HCT116 (cell line): ENCODE measurements around the gene SFXN3. TPM values are rescaled to one million over a fixed set of nuclear protein-coding genes. Genes with fewer than 3 reads are reported as not detected.

Experiments
- ATAC-seq: fragments of 200-7000 bp; cut with Tn5 transposase; 2 replicates; pipeline ENCODE4 v1.9.1; 2020; ENCODE audit warnings: mild to moderate bottlenecking, moderate library complexity
- BruUV-seq: library from RNA; stranded (reverse); fragments of 400-500 nt; replicated peaks from 2 replicates; lab custom pipeline; 2021; lab: Mats Ljungman, UMichigan
- CTCF ChIA-PET: fragments of 300-600 bp; sonication (Branson Sonifier 250); formaldehyde crosslinking; loops from one replicate; lab custom pipeline; 2021; ENCODE audit warnings: antibody characterized with exemption; lab: Charles Lee
- POLR2A ChIA-PET: fragments of 300-600, 350-600 bp; sonication (Branson Sonifier 250); formaldehyde crosslinking; loops from one replicate; lab custom pipeline; 2021; ENCODE audit warnings: antibody characterized with exemption; lab: Charles Lee
- RAD21 ChIA-PET, 2 experiments: fragments of 300-600 bp; sonication (Branson Sonifier 250); formaldehyde crosslinking; loops; one replicate each; lab custom pipeline; 2023; ENCODE audit warnings: low total read pairs in 2 of 2; ENCODE audit not compliant: uncharacterized antibody in 2 of 2, unreplicated experiment in 2 of 2, low non-redundant PET in 1 of 2; lab: Charles Lee
- DNase-seq: peaks from one replicate; pipeline ENCODE4 v3.0.0-alpha.2; 2010; ENCODE audit warnings: low read depth, low spot score
- H2AFZ ChIP-seq: fragments of 200-600 bp; shearing (Covaris generic), sonication (generic); 2 replicates; pipeline ENCODE4 v1.6.1; 2017; ENCODE audit warnings: low read depth, mixed run types, mixed read lengths, antibody characterized with exemption, low read length; ENCODE audit not compliant: poor library complexity, severe bottlenecking
- H3K27ac ChIP-seq: 2 replicates; pipeline ENCODE4 v1.5.1; 2012; ENCODE audit warnings: low read depth, low read length
- H3K27me3 ChIP-seq: fragments of 200-600 bp; sonication (generic); 2 replicates; pipeline ENCODE4 v1.6.1; 2016; ENCODE audit warnings: mixed run types, low read length, mixed read lengths; ENCODE audit not compliant: insufficient read depth
- H3K36me3 ChIP-seq, 2 experiments: fragments of 200-500 bp in 1 of 2; fragments of 200-600 bp in 1 of 2; sonication (Bioruptor generic) in 1 of 2; sonication (generic) in 1 of 2; 2 replicates each; pipeline versions ENCODE4 v1.5.1 to v1.6.1; 2014 to 2016; ENCODE audit warnings: low read length in 2 of 2, inconsistent platforms in 1 of 2, mixed read lengths in 1 of 2, mixed run types in 1 of 2; ENCODE audit not compliant: insufficient read depth in 2 of 2, control insufficient read depth in 1 of 2
- H3K4me1 ChIP-seq, 2 experiments: fragments of 200-600 bp in 1 of 2; sonication (generic) in 1 of 2; 2 replicates each; pipeline versions ENCODE4 v1.5.1 to v1.6.1; 2012 to 2017; ENCODE audit warnings: low read length in 2 of 2, inconsistent platforms in 1 of 2, mild to moderate bottlenecking in 1 of 2, mixed read lengths in 1 of 2, mixed run types in 1 of 2, moderate library complexity in 1 of 2; ENCODE audit not compliant: insufficient read depth in 2 of 2, control insufficient read depth in 1 of 2
- H3K4me2 ChIP-seq: fragments of 200-600 bp; sonication (generic); 2 replicates; pipeline ENCODE4 v1.6.1; 2017; ENCODE audit warnings: mixed run types, low read length, mixed read lengths
- H3K4me3 ChIP-seq, 2 experiments: fragments of 200-600 bp in 1 of 2; sonication (generic) in 1 of 2; replicated peaks in 1 of 2; 2 replicates each; pipeline ENCODE4 v1.5.1; 2011 to 2016; ENCODE audit warnings: low read length in 2 of 2, control low read depth in 1 of 2, low read depth in 1 of 2, mild to moderate bottlenecking in 1 of 2, mixed read lengths in 1 of 2, mixed run types in 1 of 2
- H3K79me2 ChIP-seq: fragments of 200-600 bp; sonication (generic); 2 replicates; pipeline ENCODE4 v1.6.1; 2017; ENCODE audit warnings: mild to moderate bottlenecking, mixed run types, low read length, moderate library complexity, mixed read lengths; ENCODE audit not compliant: insufficient read depth
- H3K9ac ChIP-seq: fragments of 200-600 bp; sonication (generic); 2 replicates; pipeline ENCODE4 v1.6.1; 2016; ENCODE audit warnings: low read length, mixed read lengths
- H3K9me2 ChIP-seq: fragments of 200-600 bp; sonication (generic), shearing (Covaris generic); 2 replicates; pipeline ENCODE4 v1.6.1; 2017; ENCODE audit warnings: mixed run types, mild to moderate bottlenecking, moderate library complexity; ENCODE audit not compliant: insufficient read depth
- H3K9me3 ChIP-seq, 2 experiments: fragments of 200-500 bp in 1 of 2; fragments of 200-600 bp in 1 of 2; sonication (Bioruptor generic) in 1 of 2; sonication (generic) in 1 of 2; 2 replicates each; pipeline ENCODE4 v1.6.1; 2014 to 2017; ENCODE audit warnings: low read length in 2 of 2, mixed read lengths in 2 of 2, inconsistent platforms in 1 of 2, low read depth in 1 of 2, mild to moderate bottlenecking in 1 of 2, mixed run types in 1 of 2, moderate library complexity in 1 of 2; ENCODE audit not compliant: control insufficient read depth in 1 of 2, insufficient read depth in 1 of 2
- H4K20me1 ChIP-seq: fragments of 200-600 bp; sonication (generic), shearing (Covaris generic); 2 replicates; pipeline ENCODE4 v1.6.1; 2017; ENCODE audit warnings: mixed run types, mild to moderate bottlenecking, moderate library complexity; ENCODE audit not compliant: insufficient read depth
- CTCF ChIP-seq, 3 experiments: fragments of 200-600 bp in 1 of 3; sonication (generic) in 1 of 3; IDR thresholded peaks in 2 of 3; conservative IDR thresholded peaks in 1 of 3; 2 replicates each; pipeline ENCODE4 v1.5.1; 2012 to 2017; ENCODE audit warnings: low read depth in 2 of 3, low read length in 2 of 3, antibody characterized with exemption in 1 of 3, borderline replicate concordance in 1 of 3, control low read depth in 1 of 3, mild to moderate bottlenecking in 1 of 3, mixed read lengths in 1 of 3, mixed run types in 1 of 3, moderate library complexity in 1 of 3; ENCODE audit not compliant: insufficient read depth in 1 of 3
- EZH2phosphoT487 ChIP-seq: fragments of 200-600 bp; IDR thresholded peaks from 2 replicates; pipeline ENCODE4 v1.6.1; 2018; ENCODE audit warnings: antibody characterized with exemption, borderline replicate concordance
- FOSL1 ChIP-seq: IDR thresholded peaks from 2 replicates; pipeline ENCODE4 v1.6.1; 2012; ENCODE audit warnings: low read depth
- ZNF274 ChIP-seq: fragments of 200-500 bp; sonication (Bioruptor generic); IDR thresholded peaks from 2 replicates; pipeline ENCODE4 v1.6.1; 2014; ENCODE audit warnings: mild to moderate bottlenecking, low read depth, low read length, inconsistent platforms
- intact Hi-C: fragments of 100-400 bp; cut with micrococcal nuclease; formaldehyde crosslinking; loops from 2 replicates; pipeline ENCODE4 v1.10.0; 2022
- total RNA-seq: library from RNA; stranded (reverse); gene quantifications from one replicate; pipeline ENCODE4 v1.2.1, GENCODE V29; 2021; ENCODE audit not compliant: unreplicated experiment

SFXN3 gene
- total RNA-seq, 1 experiment from 2014 or later = 52.5 TPM

GRCh38 chr10:101046332-101047238, 15.6 kb downstream of the SFXN3 start:
- no peak overlapping the region for H2AFZ ChIP-seq
- peaks cover 36% of the 10 kb centered on the region for H3K79me2 ChIP-seq
- H3K4me1 ChIP-seq = peaks cover 22 to 38% of the 10 kb centered on the region in 2 experiments
- H3K9ac ChIP-seq = no peak overlapping the region
- H3K9me2 ChIP-seq = no peaks in the 10 kb centered on the region
- no peak for ATAC-seq
- TF ChIP-seq EZH2phosphoT487 (no peak), ZNF274 (no peak)
- H4K20me1 ChIP-seq = no peaks in the 10 kb centered on the region
- no peaks in the 10 kb centered on the region for H3K27me3 ChIP-seq
- POLR2A ChIA-PET = no interaction called here
- no peak overlapping the region for H3K4me2 ChIP-seq
- no peak for DNase-seq
- BruUV-seq = no TSS peak
- no peak overlapping the region; the same call in 1 of the 2 replicates for H3K27ac ChIP-seq
- no peaks in the 10 kb centered on the region for H3K9me3 ChIP-seq
- no peak overlapping the region for H3K4me3 ChIP-seq
- RAD21 ChIA-PET = no interaction called here
- CTCF ChIA-PET = interaction anchor here (1.2 to 3.9 kb wide), 6 partner anchors 9 to 96 kb away, joined by 3 to 14 read pairs (median 5); partner anchors contain the start of genes KAZALD1, PDZD7 and SFXN3
- intact Hi-C loops = no loop called here
- no peaks in the 10 kb centered on the region for H3K36me3 ChIP-seq

GRCh38 chr10:101047268-101047667, 16.2 kb downstream of the SFXN3 start:
- no peak for DNase-seq
- ChIA-PET POLR2A (no interaction called here), RAD21 (no interaction called here), CTCF (interaction anchor here (1.2 to 3.9 kb wide), 4 partner anchors 8 to 48 kb away, joined by 3 to 14 read pairs (median 6); partner anchors contain the start of genes KAZALD1, PDZD7 and SFXN3)
- intact Hi-C loops = no loop called here
- Histone ChIP-seq H3K9me3 (no peaks in the 10 kb centered on the region), H4K20me1 (no peaks in the 10 kb centered on the region), H3K36me3 (no peaks in the 10 kb centered on the region), H3K4me1 (peaks cover 22 to 38% of the 10 kb centered on the region in 2 experiments), H3K27ac (no peak overlapping the region), H3K27me3 (no peaks in the 10 kb centered on the region), H3K4me3 (no peak overlapping the region), H3K9ac (no peak overlapping the region), H3K79me2 (peaks cover 38% of the 10 kb centered on the region), H3K9me2 (no peaks in the 10 kb centered on the region), H2AFZ (no peak overlapping the region), H3K4me2 (no peak overlapping the region)
- TF ChIP-seq FOSL1 (no peak), CTCF (IDR thresholded peaks at IDR 0.05 in 2 of 3, conservative IDR thresholded peaks at IDR 0.05 in 1 of 3; ENCODE audit: borderline replicate concordance in 1 of 3, insufficient read depth in 1 of 3, low read depth in 2 of 3, low read length in 2 of 3) (no peak)
- no peak for ATAC-seq
- no TSS peak for BruUV-seq
